Right atrium auricular region (tissue), 2 donors: ENCODE data around the gene VPS33B. TPM values are rescaled to one million over a fixed set of nuclear protein-coding genes. Genes with fewer than 3 reads are reported as not detected.
A peak's percentile ranks its signal among the peaks of the same experiment; 100 is the strongest.

Experiments used
- DNase-seq: peaks from one replicate; pipeline ENCODE4 v3.0.0-alpha.2; 2019; ENCODE audit warnings: low spot score
- H3K27ac ChIP-seq, 2 donors: fragments of 200-600 bp; sonication (generic); 1 replicate in 1 of 2; 2 replicates in 1 of 2; pipeline ENCODE4 v1.5.1; 2016 to 2019
- H3K27me3 ChIP-seq, 2 donors: fragments of 200-600 bp; sonication (generic); one replicate each; pipeline versions ENCODE4 v1.5.1 to v1.6.0; 2017 to 2019
- H3K36me3 ChIP-seq: fragments of 200-600 bp; sonication (generic); one replicate; pipeline ENCODE4 v1.5.1; 2016
- H3K4me1 ChIP-seq, 2 donors: fragments of 200-600 bp; sonication (generic); one replicate each; pipeline versions ENCODE4 v1.5.1 to v1.6.0; 2017 to 2019
- H3K4me3 ChIP-seq, 2 donors: fragments of 200-600 bp; sonication (generic); 1 replicate in 1 of 2; 2 replicates in 1 of 2; pipeline ENCODE4 v1.5.1; 2017 to 2019; ENCODE audit warnings: mild to moderate bottlenecking in 1 of 2, moderate library complexity in 1 of 2
- H3K9me3 ChIP-seq, 2 donors: fragments of 200-600 bp; sonication (generic); one replicate each; pipeline ENCODE4 v1.5.1; 2019
- CTCF ChIP-seq, 2 donors: fragments of 200-600 bp; sonication (generic); IDR thresholded peaks; one replicate each; pipeline ENCODE4 v1.5.1; 2019; ENCODE audit warnings: antibody characterized with exemption in 2 of 2
- total RNA-seq, 2 donors: library from RNA; depleted of rRNA; stranded (reverse); fragments of >200 nt; gene quantifications; one replicate each; pipeline ENCODE4 v1.1.0, GENCODE V29; 2016

Gene VPS33B
- total RNA-seq: 1 to 10 TPM; 5.8 to 6.1 TPM

- Histone ChIP-seq H3K9me3 (no peaks in the 10 kb centered on the region), H3K36me3 (no peaks in the 10 kb centered on the region), H3K4me1 (peaks cover 0 to 13% of the 10 kb centered on the region in 2 donors), H3K27me3 (no peaks in the 10 kb centered on the region), H3K4me3 (peak within 1 kb of the TSS; percentile 75 to 97), H3K27ac (peak within 1 kb of the TSS; percentile 52 to 71)
- peak; percentile 85 for DNase-seq
- TF ChIP-seq CTCF (IDR thresholded peaks at IDR 0.05): no peak
Measured at GRCh38 chr15:91022075-91022831, at the start of gene VPS33B. Gene VPS33B (minus strand): TSS chr15:91022594. CDS start chr15:91022249, 345 bp downstream.

- TF ChIP-seq CTCF (IDR thresholded peaks at IDR 0.05): no peak
- H3K36me3 ChIP-seq: no peaks in the 10 kb centered on the region
- no peak for DNase-seq
Measured at GRCh38 chr15:91072161-91072560, 49.8 kb upstream of the VPS33B start.

GRCh38 chr15:91070872-91071271 lies 48.5 kb upstream of the VPS33B start:
- no peak for DNase-seq
- Histone ChIP-seq H3K4me3 (no peak overlapping the region), H3K9me3 (no peaks in the 10 kb centered on the region), H3K4me1 (no peaks in the 10 kb centered on the region), H3K36me3 (no peaks in the 10 kb centered on the region), H3K27me3 (no peaks in the 10 kb centered on the region), H3K27ac (no peak overlapping the region)
- no peak for TF ChIP-seq CTCF (IDR thresholded peaks at IDR 0.05)

More at GRCh38 chr15:91072161-91072560, 49.8 kb upstream of the VPS33B start:
- Histone ChIP-seq H3K4me1 (no peaks in the 10 kb centered on the region), H3K9me3 (no peaks in the 10 kb centered on the region), H3K27me3 (no peaks in the 10 kb centered on the region), H3K27ac (no peak overlapping the region), H3K4me3 (no peak overlapping the region)

GRCh38 chr15:91068966-91069365 lies 46.6 kb upstream of the VPS33B start:
- DNase-seq: no peak
- TF ChIP-seq CTCF (IDR thresholded peaks at IDR 0.05): no peak
- Histone ChIP-seq H3K4me1 (no peaks in the 10 kb centered on the region), H3K4me3 (no peak overlapping the region), H3K27ac (no peak overlapping the region), H3K9me3 (no peaks in the 10 kb centered on the region), H3K27me3 (no peaks in the 10 kb centered on the region), H3K36me3 (no peaks in the 10 kb centered on the region)

GRCh38 chr15:91068436-91068835 lies 46.0 kb upstream of the VPS33B start:
- no peak overlapping the region for H3K4me3 ChIP-seq
- H3K27me3 ChIP-seq: no peaks in the 10 kb centered on the region
- no peaks in the 10 kb centered on the region for H3K9me3 ChIP-seq
- no peaks in the 10 kb centered on the region for H3K4me1 ChIP-seq
- no peak for DNase-seq
- TF ChIP-seq CTCF (IDR thresholded peaks at IDR 0.05): no peak
- H3K36me3 ChIP-seq: no peaks in the 10 kb centered on the region
- H3K27ac ChIP-seq: no peak overlapping the region

GRCh38 chr15:91067036-91067435 lies 44.6 kb upstream of the VPS33B start:
- no peak overlapping the region for H3K4me3 ChIP-seq
- H3K27ac ChIP-seq: no peak overlapping the region
- no peaks in the 10 kb centered on the region for H3K27me3 ChIP-seq
- no peaks in the 10 kb centered on the region for H3K4me1 ChIP-seq
- no peaks in the 10 kb centered on the region for H3K9me3 ChIP-seq
- H3K36me3 ChIP-seq: no peaks in the 10 kb centered on the region
- no peak for TF ChIP-seq CTCF (IDR thresholded peaks at IDR 0.05)
- no peak for DNase-seq
